Neural cell (in vitro differentiated cells): Measurements from ENCODE around the gene BNIP5. TPM values are rescaled to one million over a fixed set of nuclear protein-coding genes. Genes with fewer than 3 reads are reported as not detected.

Experiments
- H2AFZ ChIP-seq: fragments of 200-600, 300-800 bp; sonication (generic), shearing (Covaris generic); 2 replicates; pipeline ENCODE4 v1.6.0; 2014; ENCODE audit warnings: low read depth, mild to moderate bottlenecking, antibody characterized with exemption, low read length, moderate library complexity
- H3F3A ChIP-seq: fragments of 200-600 bp; shearing (Covaris generic); 2 replicates; pipeline ENCODE4 v1.6.1; 2016; ENCODE audit warnings: mild to moderate bottlenecking, moderate library complexity, mixed read lengths, antibody characterized with exemption, low read length; ENCODE audit not compliant: insufficient read depth, poor library complexity, severe bottlenecking
- H3K27ac ChIP-seq: fragments of 200-600, 300-800 bp; sonication (generic), shearing (Covaris generic); 2 replicates; pipeline ENCODE4 v1.5.1; 2014; ENCODE audit warnings: mild to moderate bottlenecking, low read length, moderate library complexity
- H3K27me3 ChIP-seq: fragments of 300-800, 200-600 bp; sonication (generic), shearing (Covaris generic); 2 replicates; pipeline ENCODE4 v1.6.0; 2014; ENCODE audit warnings: mild to moderate bottlenecking, low read depth, low read length, moderate library complexity; ENCODE audit not compliant: insufficient read depth
- H3K36me3 ChIP-seq: fragments of 300-800, 200-600 bp; sonication (generic), shearing (Covaris generic); 2 replicates; pipeline ENCODE4 v1.5.1; 2014; ENCODE audit warnings: mild to moderate bottlenecking, antibody characterized with exemption, low read length, moderate library complexity; ENCODE audit not compliant: insufficient read depth
- H3K4me2 ChIP-seq: fragments of 300-800, 200-600 bp; sonication (generic), shearing (Covaris generic); 2 replicates; pipeline ENCODE4 v1.6.0; 2014; ENCODE audit warnings: mild to moderate bottlenecking, low read length
- H3K4me3 ChIP-seq: fragments of 300-800, 200-600 bp; sonication (generic), shearing (Covaris generic); 2 replicates; pipeline ENCODE4 v1.5.1; 2014; ENCODE audit warnings: mild to moderate bottlenecking, low read length, moderate library complexity
- H3K79me2 ChIP-seq: fragments of 200-600 bp; shearing (Covaris generic); replicated peaks from 2 replicates; pipeline ENCODE4 v1.6.0; 2014; ENCODE audit warnings: mild to moderate bottlenecking, low read length, moderate library complexity; ENCODE audit not compliant: insufficient read depth
- H3K9ac ChIP-seq: fragments of 300-800, 200-600 bp; sonication (generic), shearing (Covaris generic); 2 replicates; pipeline ENCODE4 v1.6.1; 2016; ENCODE audit warnings: mild to moderate bottlenecking, low read length, mixed read lengths
- H3K9me2 ChIP-seq: fragments of 200-600 bp; shearing (Covaris generic); 2 replicates; pipeline ENCODE4 v1.6.1; 2016; ENCODE audit warnings: mild to moderate bottlenecking, low read length, mixed read lengths; ENCODE audit not compliant: insufficient read depth
- H3K9me3 ChIP-seq: fragments of 200-600, 300-800 bp; sonication (generic), shearing (Covaris generic); 2 replicates; pipeline ENCODE4 v1.6.1; 2016; ENCODE audit warnings: mild to moderate bottlenecking, mixed run types, low read length, moderate library complexity, mixed read lengths
- H4K20me1 ChIP-seq: fragments of 200-600 bp; shearing (Covaris generic); 2 replicates; pipeline ENCODE4 v1.6.1; 2016; ENCODE audit warnings: mild to moderate bottlenecking, mixed run types; ENCODE audit not compliant: insufficient read depth
- CTCF ChIP-seq: fragments of 450-650 bp; IDR thresholded peaks from 2 replicates; pipeline ENCODE4 v1.5.1; 2014; ENCODE audit warnings: antibody characterized with exemption, mild to moderate bottlenecking, moderate library complexity; ENCODE audit not compliant: poor library complexity, severe bottlenecking
- EP300 ChIP-seq: fragments of 450-650 bp; conservative IDR thresholded peaks from 2 replicates; pipeline ENCODE4 v1.6.1; 2014; ENCODE audit warnings: antibody characterized with exemption, mild to moderate bottlenecking, moderate library complexity; ENCODE audit not compliant: poor library complexity, severe bottlenecking
- EZH2 ChIP-seq: fragments of 200-600, 300-800 bp; shearing (Covaris generic), sonication (generic); IDR thresholded peaks from 2 replicates; pipeline ENCODE4 v1.6.1; 2014; ENCODE audit warnings: antibody characterized with exemption, low read length, borderline replicate concordance, mild to moderate bottlenecking; ENCODE audit not compliant: insufficient read depth, poor library complexity, severe bottlenecking
- MXI1 ChIP-seq: fragments of 450-650 bp; conservative IDR thresholded peaks from 2 replicates; pipeline ENCODE4 v1.6.1; 2014; ENCODE audit warnings: antibody characterized with exemption, mild to moderate bottlenecking; ENCODE audit not compliant: poor library complexity, severe bottlenecking
- POLR2AphosphoS5 ChIP-seq: IDR thresholded peaks from 2 replicates; pipeline ENCODE4 v1.6.1; 2012
- RAD21 ChIP-seq: fragments of 450-650 bp; conservative IDR thresholded peaks from 2 replicates; pipeline ENCODE4 v1.6.1; 2014; ENCODE audit warnings: antibody characterized with exemption, mild to moderate bottlenecking, moderate library complexity
- REST ChIP-seq: IDR thresholded peaks from 2 replicates; pipeline ENCODE4 v1.6.1; 2012; ENCODE audit warnings: borderline replicate concordance
- SMC3 ChIP-seq: fragments of 450-650 bp; conservative IDR thresholded peaks from 2 replicates; pipeline ENCODE4 v1.6.1; 2014; ENCODE audit warnings: antibody characterized with exemption, mild to moderate bottlenecking, moderate library complexity; ENCODE audit not compliant: poor library complexity
- TAF1 ChIP-seq: IDR thresholded peaks from 2 replicates; pipeline ENCODE4 v1.6.1; 2012; ENCODE audit warnings: low read depth
- polyA plus RNA-seq: library from polyadenylated mRNA; depleted of rRNA; stranded (reverse); fragments of >200 nt; gene quantifications from 2 replicates; pipeline ENCODE4 v1.2.3, GENCODE V29; 2014

BNIP5 gene
- polyA plus RNA-seq, 1 donor from 2014 or later = not detected

- H3K27me3 ChIP-seq = no peaks in the 10 kb centered on the region
- H3K9me3 ChIP-seq = no peaks in the 10 kb centered on the region
- no peak overlapping the region for H3K9ac ChIP-seq
- H3K79me2 ChIP-seq = no peaks in the 10 kb centered on the region
- no peak overlapping the region for H3K4me2 ChIP-seq
- no peaks in the 10 kb centered on the region for H4K20me1 ChIP-seq
- H3K36me3 ChIP-seq = no peaks in the 10 kb centered on the region
- H2AFZ ChIP-seq = no peak overlapping the region
- TF ChIP-seq EZH2 = no peak
- TF ChIP-seq EP300 = no peak
- no peak for TF ChIP-seq POLR2AphosphoS5
- TF ChIP-seq TAF1 = no peak
- no peak for TF ChIP-seq CTCF
- TF ChIP-seq MXI1 = no peak
- TF ChIP-seq SMC3 = no peak
- TF ChIP-seq RAD21 = no peak
- no peak for TF ChIP-seq REST
- no peaks in the 10 kb centered on the region for H3F3A ChIP-seq
- H3K9me2 ChIP-seq = no peaks in the 10 kb centered on the region
- H3K27ac ChIP-seq = no peak overlapping the region
- H3K4me3 ChIP-seq = no peak overlapping the region
These were observed 37.5 kb upstream of the BNIP5 start for GRCh38 chr6:36374194-36374593.

GRCh38 chr6:36373368-36374019, 36.8 kb upstream of the BNIP5 start:
- Histone ChIP-seq H3K9ac (no peak overlapping the region), H3K9me2 (no peaks in the 10 kb centered on the region), H3K4me2 (no peak overlapping the region), H3K9me3 (no peaks in the 10 kb centered on the region), H3K36me3 (no peaks in the 10 kb centered on the region), H3F3A (no peaks in the 10 kb centered on the region), H3K79me2 (no peaks in the 10 kb centered on the region), H4K20me1 (no peaks in the 10 kb centered on the region), H2AFZ (no peak overlapping the region), H3K27ac (no peak overlapping the region), H3K27me3 (no peaks in the 10 kb centered on the region), H3K4me3 (no peak overlapping the region)
- no peak for TF ChIP-seq POLR2AphosphoS5

- no peak for TF ChIP-seq MXI1
- no peak for TF ChIP-seq EP300
- TF ChIP-seq TAF1 = no peak
- Histone ChIP-seq H3K4me3 (no peak overlapping the region), H3K79me2 (no peaks in the 10 kb centered on the region), H3K27me3 (no peaks in the 10 kb centered on the region), H3F3A (no peaks in the 10 kb centered on the region), H3K9ac (no peak overlapping the region), H3K4me2 (no peak overlapping the region), H4K20me1 (no peaks in the 10 kb centered on the region), H3K27ac (no peak overlapping the region), H2AFZ (no peak overlapping the region), H3K36me3 (no peaks in the 10 kb centered on the region), H3K9me2 (no peaks in the 10 kb centered on the region), H3K9me3 (no peaks in the 10 kb centered on the region)
These were observed 35.4 kb upstream of the BNIP5 start for GRCh38 chr6:36372088-36372487.
